Heart left ventricle (tissue), 16 donors: ENCODE measurements around the gene TBX20. TPM values are rescaled to one million over a fixed set of nuclear protein-coding genes. Genes with fewer than 3 reads are reported as not detected.
A peak's percentile ranks its signal among the peaks of the same experiment; 100 is the strongest.
"Not testable (repeated sequence)": the region's sequence is repeated elsewhere in the genome, so short reads cannot be mapped to it uniquely, and the experiment has no call there.

Source experiments
- ATAC-seq, 4 donors: fragments of 200-7000 bp; cut with Tn5 transposase; one replicate each; pipeline ENCODE4 v1.9.1; 2020 to 2022; ENCODE audit warnings: moderate library complexity in 4 of 4, mild to moderate bottlenecking in 3 of 4, moderate number of reproducible peaks in 1 of 4
- DNase-seq, 5 donors: peaks; one replicate each; pipeline ENCODE4 v3.0.0-alpha.2; 2020
- H3K27ac ChIP-seq, 12 donors: fragments of 200-600 bp; sonication (generic) in 4 of 12; one replicate each; pipeline versions ENCODE4 v1.5.0 to v1.8.0; 2016 to 2022; ENCODE audit warnings: mild to moderate bottlenecking in 2 of 12
- H3K27me3 ChIP-seq, 9 donors: fragments of 200-600 bp; sonication (generic) in 2 of 9; one replicate each; pipeline versions ENCODE4 v1.5.1 to v1.8.0; 2016 to 2022; ENCODE audit warnings: mild to moderate bottlenecking in 3 of 9
- H3K36me3 ChIP-seq, 9 donors: fragments of 200-600 bp; sonication (generic) in 2 of 9; one replicate each; pipeline versions ENCODE4 v1.5.0 to v1.8.0; 2018 to 2022; ENCODE audit warnings: mild to moderate bottlenecking in 2 of 9
- H3K4me1 ChIP-seq, 12 donors: fragments of 200-600 bp; sonication (generic) in 4 of 12; one replicate each; pipeline versions ENCODE4 v1.5.0 to v1.8.0; 2016 to 2022; ENCODE audit warnings: mild to moderate bottlenecking in 3 of 12
- H3K4me3 ChIP-seq, 12 donors: fragments of 200-600 bp; sonication (generic) in 4 of 12; one replicate each; pipeline versions ENCODE4 v1.5.0 to v1.8.0; 2017 to 2022; ENCODE audit warnings: mild to moderate bottlenecking in 9 of 12, moderate library complexity in 4 of 12
- H3K9me3 ChIP-seq, 12 donors: fragments of 200-600 bp; sonication (generic) in 4 of 12; one replicate each; pipeline versions ENCODE4 v1.5.0 to v1.8.0; 2016 to 2022; ENCODE audit warnings: mild to moderate bottlenecking in 1 of 12
- WGBS, 4 donors: extraction: QIAGEN DNeasy Blood & Tissue Kit in 2 of 4; methylation state at CpG; one replicate each; pipeline versions ENCODE4 v1.1.5 to v1.1.7; 2013 to 2018; 5-methylcytosine and 5-hydroxymethylcytosine counted together
- intact Hi-C, 10 donors: fragments of 100-400 bp; cut with DNase I; formaldehyde crosslinking; loops; one replicate each; pipeline versions ENCODE4 v1.11.1 to v1.14.2; 2022
- polyA plus RNA-seq, 2 donors: library from polyadenylated mRNA; stranded (reverse); fragments of 200-250 nt; gene quantifications; one replicate each; pipeline ENCODE4 v1.2.3, GENCODE V29; 2013
- total RNA-seq, 9 donors: library from RNA; depleted of rRNA in 2 of 9; stranded (reverse); fragments of >200 nt in 2 of 9; fragmentation: NEBNext Ultra II Directional in 3 of 9; extraction: Animal tissue kit (Norgen Biotek cat#: 25700) in 3 of 9; gene quantifications; one replicate each; pipeline versions ENCODE4 v1.1.0 to v1.2.4, GENCODE V29; 2016 to 2023
- donor health status: ischemic (EF 13 %, LVEDD 7.1; RV severe dilation, severe dysfunction).
- donor health status: healthy with polysubstance abuse.
- donor health status: DM: no; HTN: yes; CAD: no.
- donor health status: DM: no; HTN: no; CAD: no.
- donor health status: ischemic (EF 25% LVEDD 6.9; RV normal size, moderate dysfunction).
- donor health status: ischemic (EF 25% LVEDD 5.7; RV mildly dilated, moderate dysfunction).
- donor health status: healthy.
- donor health status: DM: yes; HTN: yes; CAD: no.
- donor health status: ischemic (EF 35%, LVEDD 5.7; RV mildly dilated, moderate dysfunction).
- donor health status: nonischemic (EF 11% LVEDD 7.7; RV severe dilation, severe dysfunction).
- donor health status: DM: yes; HTN: yes; CAD: no.
- donor health status: PGD.
- donor health status: ischemic (EF 29% LVEDD 5.4; RV normal size, mild dysfunction).
- donor health status: nonischemic (EF 23%, LVEDD 6.1; RV moderate dilation, normal function).

Gene TBX20
- total and polyA plus RNA-seq, 11 donors: 5.1 to 155 (median 117) TPM

DNA sequence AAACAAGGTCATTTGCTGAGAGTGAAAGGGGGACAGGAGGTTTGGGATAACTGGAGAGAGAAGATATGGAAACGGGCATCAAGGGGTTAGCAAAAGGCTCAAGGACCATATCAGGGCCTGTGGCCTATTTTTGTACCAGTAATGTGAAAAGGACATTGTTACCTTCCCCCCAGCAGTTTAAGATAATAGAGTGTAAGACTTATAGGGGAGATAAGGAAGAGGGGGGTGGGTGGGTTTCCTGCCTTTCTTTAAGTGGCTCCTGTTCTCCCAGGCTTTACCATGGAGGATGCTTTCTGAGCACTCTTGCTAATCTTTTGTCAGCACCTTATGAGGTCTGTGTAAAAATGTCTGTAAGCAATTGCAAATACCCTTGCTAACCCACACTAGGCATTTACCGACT is 80.7 kb downstream of the TBX20 start:
- ATAC-seq: peak in 1 of 4 donors; percentile 46
- H3K36me3 ChIP-seq: peaks cover 0 to 19% (median 0%) of the 10 kb centered on the region in 9 donors
- DNase-seq, H3K4me3 ChIP-seq, intact Hi-C loops, H3K9me3 ChIP-seq, H3K27me3 ChIP-seq: not testable (repeated sequence)
- H3K4me1 ChIP-seq: peaks cover 0 to 12% (median 0%) of the 10 kb centered on the region in 12 donors
- 21 to 34% (median 28%) methylated on average over 2 of the region's 2 CpGs for WGBS, 4 donors
- peak overlapping the region in 5 of 12 donors; percentile 7 to 34 (median 18) for H3K27ac ChIP-seq

DNA sequence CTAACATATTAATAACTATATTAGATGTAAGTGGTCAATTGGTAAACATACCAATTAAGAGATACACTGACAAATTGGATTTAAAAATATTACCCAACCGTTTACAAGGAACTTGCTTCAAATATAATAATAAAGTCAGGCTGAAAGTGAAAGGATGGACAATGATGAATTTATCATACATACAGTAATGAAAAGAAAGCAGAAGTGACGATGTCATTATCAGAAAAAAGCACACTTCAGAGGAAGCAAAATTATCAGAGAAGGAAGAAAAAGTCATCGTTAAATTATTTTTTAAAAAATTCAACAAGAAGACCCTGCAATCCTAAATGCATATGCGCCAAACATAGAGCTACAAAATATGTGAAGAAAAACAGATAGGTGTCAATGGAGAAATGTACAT is 81.8 kb downstream of the TBX20 start:
- WGBS, 4 donors: 37 to 45% (median 42%) methylated on average over 4 of the region's 4 CpGs

DNA sequence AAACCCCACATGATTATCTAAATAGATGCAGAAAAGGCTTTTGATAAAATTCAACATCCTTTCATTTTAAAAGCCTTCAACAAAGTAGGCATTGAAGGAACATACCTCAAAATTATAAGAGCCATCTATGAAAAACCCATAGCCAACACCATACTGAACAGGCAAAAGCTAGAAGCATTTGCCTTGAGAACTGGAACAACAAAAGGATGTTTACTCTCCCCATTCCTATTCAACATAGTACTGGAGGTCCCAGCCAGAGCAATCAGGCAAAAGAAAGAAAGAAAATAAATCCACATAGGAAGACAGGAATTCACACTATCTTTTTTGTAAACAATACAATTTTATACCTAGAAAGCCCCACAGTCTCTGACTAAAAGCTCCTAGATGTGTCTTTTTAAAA is 86.2 kb downstream of the TBX20 start:
- ATAC-seq, H3K4me1 ChIP-seq, H3K9me3 ChIP-seq, H3K27me3 ChIP-seq, H3K27ac ChIP-seq, DNase-seq, H3K4me3 ChIP-seq, intact Hi-C loops: not testable (repeated sequence)
- H3K36me3 ChIP-seq: peaks cover 0 to 13% (median 0%) of the 10 kb centered on the region in 9 donors

More for the DNA sequence above, 81.8 kb downstream of the TBX20 start:
- peaks cover 0 to 19% (median 0%) of the 10 kb centered on the region in 9 donors for H3K36me3 ChIP-seq
- H3K27ac ChIP-seq, intact Hi-C loops, H3K4me3 ChIP-seq, DNase-seq, H3K27me3 ChIP-seq, ATAC-seq, H3K9me3 ChIP-seq: not testable (repeated sequence)
- H3K4me1 ChIP-seq: peaks cover 0 to 12% (median 0%) of the 10 kb centered on the region in 12 donors

DNA sequence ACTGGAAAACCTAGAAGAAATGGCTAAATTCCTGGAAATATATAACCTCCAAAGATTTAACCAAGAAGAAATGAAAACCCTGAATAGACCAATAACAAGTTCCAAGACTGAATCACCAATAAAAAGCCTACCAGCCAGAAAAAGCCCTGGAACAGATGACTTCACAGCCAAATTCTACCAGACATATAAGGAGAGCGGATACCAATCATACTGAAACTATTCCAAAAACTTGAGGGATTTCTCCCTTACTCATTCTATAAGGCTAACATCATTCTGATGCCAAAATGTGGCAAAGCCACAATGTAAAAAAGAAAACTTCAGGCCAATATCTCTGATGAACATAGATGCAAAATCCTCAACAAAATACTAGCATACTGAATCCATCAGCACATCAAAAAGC is 86.7 kb downstream of the TBX20 start:
- ATAC-seq, H3K9me3 ChIP-seq, intact Hi-C loops, H3K4me1 ChIP-seq, DNase-seq, H3K27me3 ChIP-seq, H3K4me3 ChIP-seq, H3K27ac ChIP-seq: not testable (repeated sequence)
- whole genome bisulfite sequencing, 4 donors: 79 to 93% (median 91%) methylated on average over 1 of the region's 1 CpG
- H3K36me3 ChIP-seq: peaks cover 0 to 13% (median 0%) of the 10 kb centered on the region in 9 donors

DNA sequence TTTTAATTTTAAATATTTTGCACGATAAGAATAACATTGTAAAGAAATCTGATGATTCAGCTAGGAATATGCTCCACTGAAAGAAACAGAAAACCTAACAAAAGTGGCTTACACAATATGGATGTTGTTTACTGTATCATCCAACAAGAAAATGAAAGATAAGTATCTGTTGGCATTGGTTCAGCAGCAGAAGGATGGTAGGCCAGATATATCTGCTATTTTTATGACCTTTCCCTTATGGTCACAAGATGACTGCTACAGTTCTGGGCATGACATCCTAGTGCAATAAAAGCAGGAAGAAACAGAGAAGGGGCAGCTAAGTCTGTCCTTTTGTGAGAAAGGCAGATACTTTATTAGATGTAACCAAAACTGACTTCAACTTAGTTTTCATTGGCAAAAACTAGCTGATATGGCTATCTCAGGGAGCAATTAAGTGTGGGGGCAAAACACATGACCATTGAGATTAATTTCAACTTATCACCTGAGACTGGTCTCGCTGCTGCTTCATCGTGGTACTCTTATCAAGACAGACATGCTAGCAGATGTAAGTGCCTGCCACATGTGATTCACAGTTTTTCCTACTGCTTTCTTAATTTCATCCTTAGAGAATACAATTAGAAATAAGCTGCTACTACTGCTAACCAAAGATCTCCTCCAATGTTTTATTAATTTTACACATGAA is 92.7 kb downstream of the TBX20 start:
- DNase-seq, H3K4me1 ChIP-seq, ATAC-seq, intact Hi-C loops, H3K9me3 ChIP-seq, H3K27me3 ChIP-seq, H3K27ac ChIP-seq, H3K4me3 ChIP-seq: not testable (repeated sequence)
- H3K36me3 ChIP-seq: peaks cover 0 to 14% (median 0%) of the 10 kb centered on the region in 9 donors
- 25 to 43% (median 32%) methylated on average over 3 of the region's 3 CpGs for WGBS, 4 donors

Other genes starting within 250 kb of the TBX20 start
- 10 to 100 TPM; 19.8 to 34.4 (median 22.9) TPM for gene DPY19L1, start 216.6 kb downstream of the TBX20 start, total RNA-seq
- 10 to 100 TPM in 1 of 2 donors, 1 to 10 TPM in 1; 7.7 to 21.2 TPM for gene DPY19L1, start 216.6 kb downstream of the TBX20 start, polyA plus RNA-seq